ENCODE data around the gene LONP2.

The LONP2 gene

GRCh38 chr16:48272837-48273421 is 28.8 kb downstream of the LONP2 start:
- H3K9me2 ChIP-seq (ENCODE audit: low read depth, low read length), result no peaks in the 10 kb centered on the region
- no peaks in the 10 kb centered on the region for H3F3A ChIP-seq (ENCODE audit: insufficient read depth, low read length)
- no peaks in the 10 kb centered on the region for H3K9me3 ChIP-seq (ENCODE audit: low read length)
- no peak overlapping the region for H2AFZ ChIP-seq (ENCODE audit: low read length)
- H3K27me3 ChIP-seq (ENCODE audit: insufficient read depth, low read length), result no peaks in the 10 kb centered on the region
- H3K4me1 ChIP-seq (ENCODE audit: insufficient read depth, low read length, severe bottlenecking), result no peaks in the 10 kb centered on the region
- no peak overlapping the region for H3K9ac ChIP-seq (ENCODE audit: low read length)
- TF ChIP-seq EZH2 (IDR thresholded peaks at IDR 0.05; ENCODE audit: borderline replicate concordance, low read length), result no peak
- TF ChIP-seq, protein P1, sequence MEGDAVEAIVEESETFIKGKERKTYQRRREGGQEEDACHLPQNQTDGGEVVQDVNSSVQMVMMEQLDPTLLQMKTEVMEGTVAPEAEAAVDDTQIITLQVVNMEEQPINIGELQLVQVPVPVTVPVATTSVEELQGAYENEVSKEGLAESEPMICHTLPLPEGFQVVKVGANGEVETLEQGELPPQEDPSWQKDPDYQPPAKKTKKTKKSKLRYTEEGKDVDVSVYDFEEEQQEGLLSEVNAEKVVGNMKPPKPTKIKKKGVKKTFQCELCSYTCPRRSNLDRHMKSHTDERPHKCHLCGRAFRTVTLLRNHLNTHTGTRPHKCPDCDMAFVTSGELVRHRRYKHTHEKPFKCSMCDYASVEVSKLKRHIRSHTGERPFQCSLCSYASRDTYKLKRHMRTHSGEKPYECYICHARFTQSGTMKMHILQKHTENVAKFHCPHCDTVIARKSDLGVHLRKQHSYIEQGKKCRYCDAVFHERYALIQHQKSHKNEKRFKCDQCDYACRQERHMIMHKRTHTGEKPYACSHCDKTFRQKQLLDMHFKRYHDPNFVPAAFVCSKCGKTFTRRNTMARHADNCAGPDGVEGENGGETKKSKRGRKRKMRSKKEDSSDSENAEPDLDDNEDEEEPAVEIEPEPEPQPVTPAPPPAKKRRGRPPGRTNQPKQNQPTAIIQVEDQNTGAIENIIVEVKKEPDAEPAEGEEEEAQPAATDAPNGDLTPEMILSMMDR (IDR thresholded peaks at IDR 0.05; ENCODE audit: low read length), result no peak
- peaks cover 37% of the 10 kb centered on the region; the same call in 1 of the 2 replicates for H3K36me3 ChIP-seq (ENCODE audit: insufficient read depth, low read length)
- H3K79me2 ChIP-seq (ENCODE audit: insufficient read depth, low read length), result no peaks in the 10 kb centered on the region
- H4K20me1 ChIP-seq (ENCODE audit: insufficient read depth, low read length), result no peaks in the 10 kb centered on the region
- no peak overlapping the region for H3K4me3 ChIP-seq (ENCODE audit: low read depth, low read length, poor library complexity, severe bottlenecking)
- H3K4me2 ChIP-seq (ENCODE audit: low read length), result no peak overlapping the region
- H3K27ac ChIP-seq (ENCODE audit: low read depth, low read length, poor library complexity, severe bottlenecking), result no peak overlapping the region

DNA sequence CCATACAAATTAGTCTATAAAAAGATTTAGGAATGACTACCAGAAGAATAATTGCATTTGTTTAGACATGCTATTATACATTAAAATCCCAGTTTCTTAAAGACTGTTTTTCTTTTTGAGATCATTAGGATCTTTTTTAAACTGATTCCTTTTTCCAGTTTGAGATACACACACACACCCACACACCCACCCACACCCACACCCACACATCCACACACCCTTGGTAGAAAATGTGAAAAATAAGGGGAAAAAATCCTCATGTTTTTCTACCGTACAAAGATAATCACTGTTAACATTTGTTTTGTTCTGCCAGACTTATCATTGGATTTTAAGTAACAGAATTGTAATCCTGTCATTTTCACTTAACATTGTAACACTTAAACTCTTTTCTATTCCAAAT is 30.4 kb downstream of the LONP2 start:
- H3K27ac ChIP-seq (ENCODE audit: low read depth, low read length, poor library complexity, severe bottlenecking), result no peak overlapping the region
- no peak overlapping the region for H3K9ac ChIP-seq (ENCODE audit: low read length)
- no peaks in the 10 kb centered on the region for H3K4me1 ChIP-seq (ENCODE audit: insufficient read depth, low read length, severe bottlenecking)
- H3K4me2 ChIP-seq (ENCODE audit: low read length), result no peak overlapping the region
- no peaks in the 10 kb centered on the region for H3K27me3 ChIP-seq (ENCODE audit: insufficient read depth, low read length)
- no peaks in the 10 kb centered on the region for H3K79me2 ChIP-seq (ENCODE audit: insufficient read depth, low read length)
- no peak overlapping the region for H2AFZ ChIP-seq (ENCODE audit: low read length)
- TF ChIP-seq EZH2 (IDR thresholded peaks at IDR 0.05; ENCODE audit: borderline replicate concordance, low read length), result no peak
- TF ChIP-seq, protein P1 (IDR thresholded peaks at IDR 0.05; ENCODE audit: low read length), result no peak
- no peaks in the 10 kb centered on the region for H3F3A ChIP-seq (ENCODE audit: insufficient read depth, low read length)
- no peaks in the 10 kb centered on the region for H3K9me2 ChIP-seq (ENCODE audit: low read depth, low read length)
- H3K4me3 ChIP-seq (ENCODE audit: low read depth, low read length, poor library complexity, severe bottlenecking), result no peak overlapping the region
- H3K36me3 ChIP-seq (ENCODE audit: insufficient read depth, low read length), result peaks cover 48% of the 10 kb centered on the region; the same call in 1 of the 2 replicates
- no peaks in the 10 kb centered on the region for H3K9me3 ChIP-seq (ENCODE audit: low read length)
- H4K20me1 ChIP-seq (ENCODE audit: insufficient read depth, low read length), result no peaks in the 10 kb centered on the region

- Histone ChIP-seq H3K27ac (ENCODE audit: low read depth, low read length, poor library complexity, severe bottlenecking) (no peak overlapping the region), H3K79me2 (ENCODE audit: insufficient read depth, low read length) (no peaks in the 10 kb centered on the region), H2AFZ (ENCODE audit: low read length) (no peak overlapping the region), H3K36me3 (ENCODE audit: insufficient read depth, low read length) (peaks cover 44% of the 10 kb centered on the region; the same call in 1 of the 2 replicates), H3K27me3 (ENCODE audit: insufficient read depth, low read length) (no peaks in the 10 kb centered on the region), H3K4me1 (ENCODE audit: insufficient read depth, low read length, severe bottlenecking) (no peaks in the 10 kb centered on the region), H3F3A (ENCODE audit: insufficient read depth, low read length) (no peaks in the 10 kb centered on the region), H3K9me2 (ENCODE audit: low read depth, low read length) (no peaks in the 10 kb centered on the region), H4K20me1 (ENCODE audit: insufficient read depth, low read length) (no peaks in the 10 kb centered on the region), H3K9me3 (ENCODE audit: low read length) (no peaks in the 10 kb centered on the region), H3K9ac (ENCODE audit: low read length) (no peak overlapping the region), H3K4me2 (ENCODE audit: low read length) (no peak overlapping the region), H3K4me3 (ENCODE audit: low read depth, low read length, poor library complexity, severe bottlenecking) (no peak overlapping the region)
- no peak for TF ChIP-seq EZH2 (IDR thresholded peaks at IDR 0.05; ENCODE audit: borderline replicate concordance, low read length)
- TF ChIP-seq, protein P1 (IDR thresholded peaks at IDR 0.05; ENCODE audit: low read length), result no peak
Observed at GRCh38 chr16:48276102-48276501, 32.0 kb downstream of the LONP2 start.
